SK-N-MC (cell line): ENCODE data around the gene DNAAF8.

Source experiments
- DNase-seq: peaks from one replicate; pipeline ENCODE4 v3.0.0-alpha.2; 2011; ENCODE audit warnings: low read depth, low spot score
- H3K27ac ChIP-seq: fragments of 200-600 bp; sonication (generic); 2 replicates; pipeline ENCODE4 v1.5.1; 2016; ENCODE audit warnings: mixed run types
- H3K36me3 ChIP-seq: fragments of 200-600 bp; sonication (generic); 2 replicates; pipeline ENCODE4 v1.6.1; 2017; ENCODE audit warnings: antibody characterized with exemption, low read length, mixed read lengths; ENCODE audit not compliant: insufficient read depth
- H3K4me3 ChIP-seq: fragments of 200-600 bp; sonication (generic); 2 replicates; pipeline ENCODE4 v1.5.1; 2016
- H3K9ac ChIP-seq: fragments of 200-600 bp; sonication (generic); 2 replicates; pipeline ENCODE4 v1.8.0; 2017; ENCODE audit warnings: mixed run types, mixed read lengths; ENCODE audit not compliant: insufficient read length
- H3K9me3 ChIP-seq: fragments of 200-600 bp; sonication (generic); 2 replicates; pipeline ENCODE4 v1.6.1; 2017; ENCODE audit warnings: low read depth, mild to moderate bottlenecking, antibody characterized with exemption, low read length, moderate library complexity, mixed read lengths
- EZH2 ChIP-seq: fragments of 200-600 bp; sonication (generic); IDR thresholded peaks from one replicate; pipeline ENCODE4 v1.6.1; 2017; ENCODE audit warnings: antibody characterized with exemption
- FOXP2 ChIP-seq: optimal IDR thresholded peaks from 2 replicates; pipeline ENCODE3; 2011; ENCODE audit warnings: mild to moderate bottlenecking, moderate library complexity; ENCODE audit not compliant: insufficient read depth; ENCODE audit errors: extremely low read length, control extremely low read depth
- POLR2AphosphoS5 ChIP-seq: IDR thresholded peaks from 2 replicates; pipeline ENCODE4 v1.6.1; 2012; ENCODE audit warnings: mild to moderate bottlenecking, low read depth, low read length, borderline replicate concordance

Gene DNAAF8

DNA sequence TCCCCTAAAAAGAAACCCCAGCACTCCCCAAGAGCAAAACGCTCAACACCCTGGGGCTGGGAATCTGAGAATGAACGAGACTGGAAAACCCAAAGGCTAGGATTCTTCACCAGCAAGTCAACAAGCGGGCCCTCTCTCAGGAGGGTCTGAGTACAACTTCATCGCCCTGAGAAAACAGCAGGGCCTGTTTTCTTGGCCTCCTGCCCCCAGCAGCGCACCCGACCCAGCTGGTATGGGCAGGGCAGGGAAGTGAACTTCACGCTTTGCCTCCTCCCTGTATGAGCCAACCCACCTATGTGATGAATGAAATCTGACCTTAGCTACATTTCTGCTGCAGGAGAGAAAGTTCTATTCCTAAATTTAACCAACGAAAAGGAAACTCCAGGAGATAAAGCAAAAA, 29.8 kb upstream of the DNAAF8 start:
- no peak for TF ChIP-seq FOXP2
- TF ChIP-seq EZH2: no peak
- no peak for TF ChIP-seq POLR2AphosphoS5
- no peak overlapping the region for H3K4me3 ChIP-seq
- H3K9ac ChIP-seq: no peak overlapping the region
- no peak overlapping the region for H3K27ac ChIP-seq
- peaks cover 9% of the 10 kb centered on the region; the same call in 1 of the 2 replicates for H3K36me3 ChIP-seq
- H3K9me3 ChIP-seq: no peaks in the 10 kb centered on the region
- no peak for DNase-seq

DNA sequence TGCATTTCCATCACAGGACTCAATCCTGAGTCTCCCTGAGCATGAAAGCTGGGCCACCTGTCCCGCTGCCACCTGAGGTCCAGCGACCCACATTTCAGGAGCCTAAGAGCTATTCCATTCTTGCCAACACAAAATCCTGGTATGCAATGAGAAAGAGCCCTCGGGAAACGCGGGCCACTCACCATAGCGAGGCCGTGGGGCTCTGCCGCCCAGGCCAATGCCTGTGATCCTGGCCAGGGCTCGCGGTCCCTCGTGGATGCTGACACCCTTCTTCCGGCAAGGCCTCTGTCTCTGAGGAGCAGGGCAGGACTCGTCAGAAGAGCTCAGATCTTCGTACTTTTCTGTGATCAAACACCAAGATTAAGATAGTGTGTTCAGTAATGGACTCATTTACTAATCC, 29.4 kb upstream of the DNAAF8 start:
- H3K36me3 ChIP-seq: peaks cover 9% of the 10 kb centered on the region; the same call in 1 of the 2 replicates
- no peak for DNase-seq

DNA sequence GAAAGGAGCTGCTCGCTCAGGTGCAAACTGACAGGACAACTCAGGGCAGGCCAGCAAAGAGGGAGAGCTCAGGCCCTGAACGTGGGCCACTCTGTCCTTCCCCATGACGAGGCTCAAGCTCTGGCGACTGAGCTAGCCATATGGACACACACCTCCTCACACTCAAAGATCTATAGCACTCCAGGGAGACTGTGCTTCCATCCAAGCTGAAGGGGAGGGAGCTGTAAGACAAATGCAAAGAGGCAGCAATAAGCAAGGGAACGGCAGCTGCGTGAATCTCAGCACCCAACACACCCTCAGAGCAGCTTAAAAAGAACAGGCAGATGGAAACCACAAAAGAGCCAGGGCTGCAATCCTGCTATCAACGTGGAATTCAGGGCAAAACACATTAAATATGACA, 27.5 kb upstream of the DNAAF8 start:
- no peak for DNase-seq
- TF ChIP-seq FOXP2: no peak
- no peak for TF ChIP-seq EZH2
- no peak for TF ChIP-seq POLR2AphosphoS5
- H3K9ac ChIP-seq: no peak overlapping the region
- peaks cover 9% of the 10 kb centered on the region; the same call in 1 of the 2 replicates for H3K36me3 ChIP-seq
- H3K27ac ChIP-seq: no peak overlapping the region
- no peak overlapping the region for H3K4me3 ChIP-seq
- no peaks in the 10 kb centered on the region for H3K9me3 ChIP-seq

More for the DNA sequence above, 29.4 kb upstream of the DNAAF8 start:
- Histone ChIP-seq H3K4me3 (no peak overlapping the region), H3K27ac (no peak overlapping the region), H3K9me3 (no peaks in the 10 kb centered on the region), H3K9ac (no peak overlapping the region)
- TF ChIP-seq POLR2AphosphoS5 (no peak), EZH2 (no peak), FOXP2 (no peak)

DNA sequence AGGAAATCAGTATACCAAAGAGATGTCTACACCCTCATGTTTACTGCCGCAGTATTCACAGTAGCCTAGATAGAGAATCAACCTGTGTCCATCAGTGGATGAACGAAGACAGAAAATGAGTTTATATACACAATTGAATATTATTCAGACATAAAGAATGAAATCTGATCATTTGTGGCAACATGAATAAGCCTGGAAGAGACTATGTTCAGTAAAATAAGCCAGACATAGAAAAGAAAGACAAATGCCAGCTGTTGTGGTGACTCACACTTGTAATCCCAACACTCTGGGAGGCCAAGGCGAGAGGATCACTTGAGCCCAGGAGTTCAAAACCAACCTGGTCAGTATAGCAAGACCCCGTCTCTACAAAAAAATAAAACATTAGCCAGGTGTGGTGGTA, 24.9 kb upstream of the DNAAF8 start:
- DNase-seq: no peak
- no peak for TF ChIP-seq POLR2AphosphoS5
- TF ChIP-seq EZH2: no peak
- TF ChIP-seq FOXP2: no peak
- no peak overlapping the region for H3K9ac ChIP-seq
- peaks cover 16% of the 10 kb centered on the region; the same call in 1 of the 2 replicates for H3K36me3 ChIP-seq
- H3K4me3 ChIP-seq: no peak overlapping the region
- H3K27ac ChIP-seq: no peak overlapping the region
- no peaks in the 10 kb centered on the region for H3K9me3 ChIP-seq

DNA sequence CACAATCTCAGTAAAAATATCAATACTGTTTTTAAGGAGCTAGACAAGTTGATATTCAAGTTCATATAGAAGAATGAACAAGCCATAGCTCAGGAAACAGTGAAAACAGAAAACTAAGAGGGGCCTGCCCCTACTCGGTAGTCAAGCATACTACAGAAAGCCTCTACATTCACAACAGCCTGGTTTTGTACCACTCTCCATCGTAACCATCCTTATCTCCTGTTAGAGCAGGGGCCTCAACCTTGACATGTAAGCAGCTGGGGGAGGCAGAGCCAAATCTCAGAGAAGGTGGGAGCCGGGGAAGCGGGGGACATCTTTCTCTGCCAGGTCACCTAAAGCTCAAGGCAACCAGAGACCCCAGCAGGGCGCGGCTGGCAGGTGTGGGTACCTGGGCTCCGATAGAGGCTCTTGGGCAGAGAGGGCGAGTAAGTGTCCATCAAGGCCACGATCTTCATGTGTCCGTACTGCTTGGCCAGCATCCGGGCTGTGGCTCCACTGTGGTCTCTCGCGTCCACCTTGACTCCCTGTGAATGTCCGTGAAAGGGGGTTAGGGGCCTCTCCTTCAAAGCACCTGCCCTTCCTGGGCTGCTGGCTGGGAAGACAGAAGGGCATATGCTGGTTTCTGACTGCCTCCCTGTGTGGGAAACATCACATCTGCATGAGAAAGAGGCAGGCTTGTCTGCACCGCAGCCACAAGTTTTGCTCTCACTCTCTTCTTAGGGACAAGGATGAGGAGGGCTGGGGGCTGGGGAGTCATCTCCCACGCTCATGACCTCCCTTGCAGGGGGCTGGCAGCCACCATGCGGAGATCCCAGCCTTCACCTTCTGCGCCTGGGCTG, 20.5 kb upstream of the DNAAF8 start:
- no peak for DNase-seq
- Histone ChIP-seq H3K27ac (no peak overlapping the region), H3K9me3 (no peaks in the 10 kb centered on the region), H3K9ac (no peak overlapping the region), H3K4me3 (no peak overlapping the region), H3K36me3 (peaks cover 7% of the 10 kb centered on the region; the same call in 1 of the 2 replicates)
- no peak for TF ChIP-seq FOXP2
- no peak for TF ChIP-seq EZH2
- TF ChIP-seq POLR2AphosphoS5: no peak

DNA sequence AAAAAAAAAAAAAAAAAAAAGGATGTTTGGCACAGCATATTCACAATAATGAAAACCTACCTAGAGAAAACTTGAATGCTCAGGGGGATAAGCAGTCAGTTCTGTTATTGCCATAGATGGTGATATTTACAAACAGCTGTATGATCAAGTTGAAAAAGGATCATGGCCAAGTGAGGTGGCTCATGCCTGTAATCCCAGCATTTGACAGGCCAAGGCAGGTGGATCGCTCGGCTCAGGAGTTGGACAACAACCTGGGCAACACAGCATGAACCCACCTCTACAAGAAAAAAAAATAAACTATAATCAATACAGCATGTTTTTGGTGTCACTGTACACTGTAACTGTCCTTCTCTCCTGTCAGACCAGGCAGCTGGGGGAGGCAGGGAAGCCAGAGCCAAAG, 19.3 kb upstream of the DNAAF8 start:
- H3K36me3 ChIP-seq: peaks cover 7% of the 10 kb centered on the region; the same call in 1 of the 2 replicates
- no peak overlapping the region for H3K4me3 ChIP-seq
- no peaks in the 10 kb centered on the region for H3K9me3 ChIP-seq
- H3K27ac ChIP-seq: no peak overlapping the region
- no peak overlapping the region for H3K9ac ChIP-seq
- TF ChIP-seq FOXP2 (no peak), POLR2AphosphoS5 (no peak), EZH2 (no peak)
- no peak for DNase-seq

DNA sequence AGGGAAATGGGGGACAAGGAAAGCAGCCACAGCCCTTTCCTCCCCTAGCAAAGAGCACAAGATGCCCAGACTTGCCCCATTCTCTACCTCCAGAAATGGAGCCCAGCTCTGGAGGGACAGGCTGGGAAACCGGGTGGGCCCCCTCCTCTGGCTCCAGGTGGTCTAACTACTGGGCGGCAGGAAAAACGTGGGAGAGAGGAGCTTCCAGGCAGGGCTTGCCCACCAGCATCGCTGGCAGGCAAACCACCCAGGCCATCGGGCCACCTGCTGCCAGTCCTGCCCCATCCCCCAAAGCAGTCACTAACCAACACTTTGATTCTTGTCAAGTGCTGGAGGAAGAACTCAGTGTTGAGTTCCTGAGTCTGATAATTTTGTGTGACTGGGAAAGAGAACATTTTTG, 15.9 kb upstream of the DNAAF8 start:
- Histone ChIP-seq H3K27ac (no peak overlapping the region), H3K9me3 (no peaks in the 10 kb centered on the region), H3K9ac (no peak overlapping the region), H3K4me3 (no peak overlapping the region), H3K36me3 (peaks cover 7% of the 10 kb centered on the region; the same call in 1 of the 2 replicates)
- TF ChIP-seq POLR2AphosphoS5 (no peak), FOXP2 (no peak), EZH2 (no peak)
- no peak for DNase-seq

DNA sequence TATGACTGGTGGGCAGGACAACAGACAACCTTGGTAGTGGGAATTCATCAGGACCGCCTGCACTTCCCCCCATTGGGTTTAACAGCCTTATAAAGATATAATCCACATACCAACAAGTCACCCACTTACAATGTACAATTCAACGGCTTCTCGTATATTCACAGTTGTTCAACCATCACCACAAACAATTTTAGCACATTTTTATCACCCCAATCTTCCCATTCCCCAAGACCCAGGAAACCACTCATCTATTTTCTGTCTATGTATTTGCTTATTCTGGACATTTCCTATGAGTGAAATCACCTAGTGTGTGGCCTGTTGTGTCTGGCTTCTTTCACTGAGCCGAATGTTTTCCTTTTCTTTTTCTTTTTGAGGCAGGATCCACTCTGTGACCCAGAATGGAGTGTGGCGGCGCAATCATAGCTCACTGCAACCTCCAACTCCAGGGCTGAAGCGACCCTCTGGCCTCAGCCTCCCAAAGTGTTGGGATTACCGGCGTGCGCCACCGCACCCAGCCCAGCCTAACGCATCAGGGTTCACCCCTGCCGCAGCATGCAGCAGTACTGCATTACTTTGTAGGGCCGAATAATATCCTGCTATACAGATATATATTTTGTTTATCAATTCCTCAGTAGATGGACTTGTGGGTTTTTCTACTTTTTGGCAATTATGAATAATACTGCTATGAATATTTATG, 11.1 kb upstream of the DNAAF8 start:
- TF ChIP-seq EZH2: no peak
- TF ChIP-seq POLR2AphosphoS5: no peak
- no peak for TF ChIP-seq FOXP2
- no peak overlapping the region for H3K9ac ChIP-seq
- H3K4me3 ChIP-seq: no peak overlapping the region
- peaks cover 4% of the 10 kb centered on the region; the same call in 1 of the 2 replicates for H3K36me3 ChIP-seq
- H3K9me3 ChIP-seq: no peaks in the 10 kb centered on the region
- no peak overlapping the region for H3K27ac ChIP-seq
- no peak for DNase-seq
